Stimulated activated CD4-positive, alpha-beta T cell treated with anti-CD3 and anti-CD28 coated beads, TNF-alpha, amount 100 ng/mL, for 48 hours (primary cell): ENCODE results near the gene AEBP1.

ENCODE experiments used
- DNase-seq, 3 donors: peaks; one replicate each; pipeline ENCODE4 v3.0.0-alpha.2; 2020; ENCODE audit warnings: low read depth in 3 of 3

The AEBP1 gene

GRCh38 chr7:44104860-44105771, 971 bp downstream of the AEBP1 start:
- DNase-seq = no peak

GRCh38 chr7:44105832-44106231, 1.7 kb downstream of the AEBP1 start:
- no peak for DNase-seq

- no peak for DNase-seq
Measured at GRCh38 chr7:44106311-44107065, 2.3 kb downstream of the AEBP1 start.

- no peak for DNase-seq
Measured at GRCh38 chr7:44107116-44107960, 3.2 kb downstream of the AEBP1 start.

GRCh38 chr7:44107961-44108767, 4.0 kb downstream of the AEBP1 start:
- no peak for DNase-seq

GRCh38 chr7:44108768-44109750, 4.9 kb downstream of the AEBP1 start:
- DNase-seq = no peak

- DNase-seq = no peak
Measured at GRCh38 chr7:44109991-44110390, 5.8 kb downstream of the AEBP1 start.

- DNase-seq = no peak
Measured at GRCh38 chr7:44110719-44111635, 6.8 kb downstream of the AEBP1 start.

- DNase-seq = no peak
Measured at GRCh38 chr7:44111761-44112160, 7.6 kb downstream of the AEBP1 start.

- DNase-seq = no peak
Measured at GRCh38 chr7:44112231-44112996, 8.3 kb downstream of the AEBP1 start.

- no peak for DNase-seq
Measured at GRCh38 chr7:44112997-44113763, 9.0 kb downstream of the AEBP1 start.

GRCh38 chr7:44113764-44114354, 9.7 kb downstream of the AEBP1 start:
- no peak for DNase-seq

GRCh38 chr7:44114586-44115310, 10.6 kb downstream of the AEBP1 start:
- DNase-seq = no peak

GRCh38 chr7:44116087-44116788, 12.1 kb downstream of the AEBP1 start:
- DNase-seq = no peak
